Urinary bladder (tissue), 4 donors: Measurements from ENCODE around the gene STX17. TPM values are rescaled to one million over a fixed set of nuclear protein-coding genes. Genes with fewer than 3 reads are reported as not detected.
"Not testable (repeated sequence)": the region's sequence is repeated elsewhere in the genome, so short reads cannot be mapped to it uniquely, and the experiment has no call there.

Source experiments
- DNase-seq: peaks from one replicate; pipeline ENCODE4 v3.0.0-alpha.2; 2015; ENCODE audit errors: extremely low spot score
- H3K27ac ChIP-seq: one replicate; pipeline ENCODE4 v1.5.1; 2013; ENCODE audit warnings: low read depth, mild to moderate bottlenecking, moderate library complexity
- H3K36me3 ChIP-seq: one replicate; pipeline ENCODE4 v1.6.1; 2013; ENCODE audit warnings: mild to moderate bottlenecking, moderate library complexity; ENCODE audit not compliant: insufficient read depth
- H3K4me1 ChIP-seq: one replicate; pipeline ENCODE4 v1.6.1; 2013; ENCODE audit warnings: mild to moderate bottlenecking, moderate library complexity; ENCODE audit not compliant: insufficient read depth
- H3K4me3 ChIP-seq: one replicate; pipeline ENCODE4 v1.5.1; 2013; ENCODE audit warnings: low read depth, low read length
- WGBS: extraction: QIAGEN DNeasy Blood & Tissue Kit; methylation state at CpG from one replicate; pipeline ENCODE4 v1.1.7; 2013; 5-methylcytosine and 5-hydroxymethylcytosine counted together
- polyA plus RNA-seq: library from polyadenylated mRNA; stranded (reverse); fragments of 200-250 nt; gene quantifications from one replicate; pipeline ENCODE4 v1.2.3, GENCODE V29; 2013
- total RNA-seq: library from RNA; depleted of rRNA; stranded (reverse); fragments of >200 nt; gene quantifications from one replicate; pipeline ENCODE4 v1.2.3, GENCODE V29; 2014
- donor health status: healthy with polysubstance abuse.
- donor health status: healthy.

The STX17 gene
- total and polyA plus RNA-seq, 2 donors, result 14.5 to 42.8 TPM

GRCh38 chr9:99964336-99964735 is 57.9 kb downstream of the STX17 start:
- no peak overlapping the region for H3K4me3 ChIP-seq
- H3K4me1 ChIP-seq, result no peaks in the 10 kb centered on the region
- WGBS, result 90% methylated on average over 1 of the region's 1 CpG
- no peak overlapping the region for H3K27ac ChIP-seq
- DNase-seq, result no peak
- H3K36me3 ChIP-seq, result peaks cover 14% of the 10 kb centered on the region

GRCh38 chr9:99966001-99966400 is 59.5 kb downstream of the STX17 start:
- WGBS, result 98% methylated on average over 2 of the region's 2 CpGs
- no peak for DNase-seq
- H3K4me3 ChIP-seq, result no peak overlapping the region
- no peak overlapping the region for H3K27ac ChIP-seq
- no peaks in the 10 kb centered on the region for H3K4me1 ChIP-seq
- peaks cover 13% of the 10 kb centered on the region for H3K36me3 ChIP-seq

GRCh38 chr9:99966716-99967115 is 60.3 kb downstream of the STX17 start:
- H3K4me3 ChIP-seq, result no peak overlapping the region
- no peak for DNase-seq
- no peaks in the 10 kb centered on the region for H3K4me1 ChIP-seq
- 70% methylated on average over 2 of the region's 2 CpGs for WGBS
- H3K36me3 ChIP-seq, result peaks cover 13% of the 10 kb centered on the region
- no peak overlapping the region for H3K27ac ChIP-seq

GRCh38 chr9:99967457-99967856 is 61.0 kb downstream of the STX17 start:
- whole genome bisulfite sequencing, result 91% methylated on average over 2 of the region's 2 CpGs
- no peak overlapping the region for H3K4me3 ChIP-seq
- DNase-seq, result no peak
- no peaks in the 10 kb centered on the region for H3K4me1 ChIP-seq
- peaks cover 13% of the 10 kb centered on the region for H3K36me3 ChIP-seq
- H3K27ac ChIP-seq, result no peak overlapping the region

GRCh38 chr9:99970481-99970880 is 64.0 kb downstream of the STX17 start:
- peaks cover 13% of the 10 kb centered on the region for H3K36me3 ChIP-seq
- no peak overlapping the region for H3K27ac ChIP-seq
- no peaks in the 10 kb centered on the region for H3K4me1 ChIP-seq
- H3K4me3 ChIP-seq, result no peak overlapping the region
- DNase-seq, result no peak
- 97% methylated on average over 2 of the region's 2 CpGs for WGBS

GRCh38 chr9:99971410-99971809 is 65.0 kb downstream of the STX17 start:
- no peak for DNase-seq
- peaks cover 13% of the 10 kb centered on the region for H3K36me3 ChIP-seq
- no peaks in the 10 kb centered on the region for H3K4me1 ChIP-seq
- H3K4me3 ChIP-seq, result no peak overlapping the region
- H3K27ac ChIP-seq, result no peak overlapping the region

- H3K4me3 ChIP-seq, result no peak overlapping the region
- H3K36me3 ChIP-seq, result peaks cover 8% of the 10 kb centered on the region
- DNase-seq, result no peak
- WGBS, result 97% methylated on average over 3 of the region's 3 CpGs
- H3K4me1 ChIP-seq, result no peaks in the 10 kb centered on the region
- no peak overlapping the region for H3K27ac ChIP-seq
Measured at GRCh38 chr9:99973455-99973854, 67.0 kb downstream of the STX17 start.

GRCh38 chr9:99977033-99977792 is 70.8 kb downstream of the STX17 start:
- Histone ChIP-seq H3K4me3 (no peak overlapping the region), H3K4me1 (no peaks in the 10 kb centered on the region), H3K36me3 (peaks cover 5% of the 10 kb centered on the region), H3K27ac (no peak overlapping the region)
- DNase-seq, result no peak
- WGBS, result 91% methylated on average over 3 of the region's 3 CpGs

- WGBS, result 95% methylated on average over 1 of the region's 1 CpG
- no peaks in the 10 kb centered on the region for H3K4me1 ChIP-seq
- peaks cover 5% of the 10 kb centered on the region for H3K36me3 ChIP-seq
- no peak for DNase-seq
- H3K4me3 ChIP-seq, result no peak overlapping the region
- no peak overlapping the region for H3K27ac ChIP-seq
Measured at GRCh38 chr9:99978221-99978620, 71.8 kb downstream of the STX17 start.

GRCh38 chr9:99980598-99980997 is 74.1 kb downstream of the STX17 start:
- no peak overlapping the region for H3K27ac ChIP-seq
- H3K4me1 ChIP-seq, result no peaks in the 10 kb centered on the region
- WGBS, result 82% methylated on average over 2 of the region's 2 CpGs
- H3K36me3 ChIP-seq, result peaks cover 5% of the 10 kb centered on the region
- no peak for DNase-seq
- no peak overlapping the region for H3K4me3 ChIP-seq

GRCh38 chr9:99986642-99987041 is 80.2 kb downstream of the STX17 start:
- no peak for DNase-seq
- no peaks in the 10 kb centered on the region for H3K36me3 ChIP-seq
- no peaks in the 10 kb centered on the region for H3K4me1 ChIP-seq
- H3K27ac ChIP-seq, result no peak overlapping the region
- no peak overlapping the region for H3K4me3 ChIP-seq

GRCh38 chr9:99990508-99990907 is 84.1 kb downstream of the STX17 start:
- not testable (repeated sequence) for H3K36me3 ChIP-seq, H3K4me1 ChIP-seq, H3K27ac ChIP-seq, H3K4me3 ChIP-seq, DNase-seq
- WGBS, result 96% methylated on average over 2 of the region's 2 CpGs

GRCh38 chr9:99998266-99998665 is 91.8 kb downstream of the STX17 start:
- Histone ChIP-seq H3K36me3 (no peaks in the 10 kb centered on the region), H3K4me1 (no peaks in the 10 kb centered on the region), H3K4me3 (no peak overlapping the region), H3K27ac (no peak overlapping the region)
- 90% methylated on average over 22 of the region's 22 CpGs for WGBS
- no peak for DNase-seq

- Histone ChIP-seq H3K36me3 (no peaks in the 10 kb centered on the region), H3K27ac (no peak overlapping the region), H3K4me3 (no peak overlapping the region), H3K4me1 (no peaks in the 10 kb centered on the region)
- no peak for DNase-seq
- WGBS, result 97% methylated on average over 26 of the region's 26 CpGs
Measured at GRCh38 chr9:99998866-99999265, 92.4 kb downstream of the STX17 start.

- no peak overlapping the region for H3K4me3 ChIP-seq
- DNase-seq, result no peak
- H3K4me1 ChIP-seq, result no peaks in the 10 kb centered on the region
- WGBS, result 97% methylated on average over 5 of the region's 5 CpGs
- no peaks in the 10 kb centered on the region for H3K36me3 ChIP-seq
- no peak overlapping the region for H3K27ac ChIP-seq
Measured at GRCh38 chr9:99999797-100000196, 93.3 kb downstream of the STX17 start.
